HG02943 (cell line): ENCODE data around the gene ELAVL3.
"Not testable (repeated sequence)": the region's sequence is repeated elsewhere in the genome, so short reads cannot be mapped to it uniquely, and the experiment has no call there.

Source experiments
- ATAC-seq: cut with Tn5 transposase; IDR thresholded peaks from one replicate; pipeline ENCODE4 v1.9.1; 2021; ENCODE audit warnings: mild to moderate bottlenecking, low read depth, moderate library complexity; ENCODE audit not compliant: unreplicated experiment

The ELAVL3 gene

GRCh38 chr19:11445141-11445540, 35.7 kb downstream of the ELAVL3 start:
- ATAC-seq: no peak

GRCh38 chr19:11444059-11444458, 36.8 kb downstream of the ELAVL3 start:
- ATAC-seq: no peak

GRCh38 chr19:11437955-11438354, 42.9 kb downstream of the ELAVL3 start:
- no peak for ATAC-seq

GRCh38 chr19:11435833-11436313, 45.0 kb downstream of the ELAVL3 start:
- ATAC-seq: no peak

- peak; percentile 87 for ATAC-seq
Observed at GRCh38 chr19:11435057-11435832, 45.6 kb downstream of the ELAVL3 start, which contains the start of the genes ODAD3 and PRKCSH. Gene ODAD3, minus strand, starts transcription at chr19:11435121. Its CDS starts 105 bp downstream, at chr19:11435016. Gene PRKCSH, plus strand, starts transcription at chr19:11435635. Its CDS starts 483 bp downstream, at chr19:11436118.

GRCh38 chr19:11434703-11435056, 46.2 kb downstream of the ELAVL3 start:
- no peak for ATAC-seq

GRCh38 chr19:11433526-11433925, 47.3 kb downstream of the ELAVL3 start:
- not testable (repeated sequence) for ATAC-seq

GRCh38 chr19:11426656-11427055, 54.2 kb downstream of the ELAVL3 start:
- no peak for ATAC-seq

GRCh38 chr19:11425719-11426457, 55.0 kb downstream of the ELAVL3 start:
- no peak for ATAC-seq

- ATAC-seq: no peak
Observed at GRCh38 chr19:11423791-11424181, 57.1 kb downstream of the ELAVL3 start.

GRCh38 chr19:11423164-11423790, 57.6 kb downstream of the ELAVL3 start:
- ATAC-seq: no peak

- ATAC-seq: no peak
Observed at GRCh38 chr19:11422163-11423065, 58.4 kb downstream of the ELAVL3 start.

GRCh38 chr19:11421371-11422098, 59.3 kb downstream of the ELAVL3 start:
- ATAC-seq: no peak

GRCh38 chr19:11420429-11421370, 60.1 kb downstream of the ELAVL3 start:
- ATAC-seq: no peak

- no peak for ATAC-seq
Observed at GRCh38 chr19:11418549-11419506, 62.0 kb downstream of the ELAVL3 start, which contains the start of gene RGL3. Gene RGL3, minus strand, starts transcription at chr19:11419314. Its CDS starts 36 bp downstream, at chr19:11419278.

- no peak for ATAC-seq
Observed at GRCh38 chr19:11418094-11418548, 62.7 kb downstream of the ELAVL3 start.
